Left lung (tissue), 10 donors: ENCODE measurements around the gene SLC16A4. TPM values are rescaled to one million over a fixed set of nuclear protein-coding genes. Genes with fewer than 3 reads are reported as not detected.

ENCODE experiments used
- ATAC-seq: fragments of 200-7000 bp; cut with Tn5 transposase; one replicate; pipeline ENCODE4 v1.9.1; 2020; ENCODE audit warnings: moderate library complexity
- DNase-seq, 4 donors: peaks; one replicate each; pipeline ENCODE4 v3.0.0-alpha.2; 2013 to 2020
- H3K27ac ChIP-seq, 2 donors: fragments of 200-600 bp; sonication (generic) in 1 of 2; one replicate each; pipeline versions ENCODE4 v1.5.0 to v1.8.0; 2020 to 2021
- H3K27me3 ChIP-seq, 2 donors: fragments of 200-600 bp; sonication (generic) in 1 of 2; one replicate each; pipeline versions ENCODE4 v1.5.0 to v1.8.0; 2020 to 2021
- H3K36me3 ChIP-seq, 2 donors: fragments of 200-600 bp; sonication (generic) in 1 of 2; one replicate each; pipeline versions ENCODE4 v1.5.0 to v1.8.0; 2020 to 2021
- H3K4me1 ChIP-seq, 2 donors: fragments of 200-600 bp; one replicate each; pipeline ENCODE4 v1.8.0; 2021
- H3K4me3 ChIP-seq, 2 donors: fragments of 200-600 bp; sonication (generic) in 1 of 2; one replicate each; pipeline versions ENCODE4 v1.5.0 to v1.8.0; 2020 to 2021; ENCODE audit warnings: mild to moderate bottlenecking in 1 of 2
- H3K9me3 ChIP-seq, 2 donors: fragments of 200-600 bp; sonication (generic) in 1 of 2; one replicate each; pipeline versions ENCODE4 v1.5.0 to v1.8.0; 2020 to 2021
- intact Hi-C, 2 donors: fragments of 100-400 bp; cut with DNase I; formaldehyde crosslinking; loops; one replicate each; pipeline versions ENCODE4 v1.11.2 to v1.14.2; 2022
- polyA plus RNA-seq, 6 donors: library from polyadenylated mRNA; unstranded; fragments of 120-200 nt; gene quantifications; one replicate each; pipeline ENCODE4 v1.2.1, GENCODE V29; 2013; ENCODE audit not compliant: insufficient read length in 6 of 6
- total RNA-seq, 2 donors: library from RNA; stranded (reverse); fragmentation: NEBNext Ultra II Directional; extraction: Animal tissue kit (Norgen Biotek cat#: 25700); gene quantifications; one replicate each; pipeline ENCODE4 v1.2.1, GENCODE V29; 2021
- TF ChIP-seq, protein P1 (sequence below), 2 donors: fragments of 200-600 bp; sonication (generic) in 1 of 2; IDR thresholded peaks; one replicate each; pipeline versions ENCODE4 v1.5.0 to v1.8.0; 2021; ENCODE audit warnings: antibody characterized with exemption in 2 of 2
- donor health status: DM: no; HTN: yes; CAD: no.
- donor health status: DM: no; HTN: no; CAD: no.

The SLC16A4 gene
- total and polyA plus RNA-seq, 8 donors, result 6.1 to 40.5 (median 8.0) TPM

DNA sequence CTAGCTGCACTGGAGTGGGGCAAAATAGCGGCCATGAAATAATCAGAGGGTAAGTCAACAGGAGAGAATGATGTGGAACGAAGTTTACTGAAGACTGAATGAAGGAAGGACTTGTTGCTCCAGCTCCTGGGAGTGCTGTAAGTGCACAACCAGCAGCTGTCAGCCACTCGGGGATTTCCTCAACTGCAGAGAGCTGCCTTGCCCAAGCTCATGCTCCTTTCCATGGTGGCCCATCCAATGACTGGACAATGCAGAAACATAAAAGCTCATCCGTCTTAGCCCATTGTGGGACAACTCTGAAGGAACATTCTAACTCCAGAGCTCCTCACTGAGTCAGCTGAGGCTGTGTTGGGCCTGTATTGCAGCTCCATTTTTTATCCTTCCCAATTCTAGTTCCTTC lies 72.8 kb downstream of the SLC16A4 start:
- intact Hi-C loops, result loop anchor here (10.0 kb wide), 2 partner anchors 113 to 147 kb away; no protein-coding TSS in a partner anchor
- no peaks in the 10 kb centered on the region for H3K4me1 ChIP-seq
- TF ChIP-seq, protein P1, sequence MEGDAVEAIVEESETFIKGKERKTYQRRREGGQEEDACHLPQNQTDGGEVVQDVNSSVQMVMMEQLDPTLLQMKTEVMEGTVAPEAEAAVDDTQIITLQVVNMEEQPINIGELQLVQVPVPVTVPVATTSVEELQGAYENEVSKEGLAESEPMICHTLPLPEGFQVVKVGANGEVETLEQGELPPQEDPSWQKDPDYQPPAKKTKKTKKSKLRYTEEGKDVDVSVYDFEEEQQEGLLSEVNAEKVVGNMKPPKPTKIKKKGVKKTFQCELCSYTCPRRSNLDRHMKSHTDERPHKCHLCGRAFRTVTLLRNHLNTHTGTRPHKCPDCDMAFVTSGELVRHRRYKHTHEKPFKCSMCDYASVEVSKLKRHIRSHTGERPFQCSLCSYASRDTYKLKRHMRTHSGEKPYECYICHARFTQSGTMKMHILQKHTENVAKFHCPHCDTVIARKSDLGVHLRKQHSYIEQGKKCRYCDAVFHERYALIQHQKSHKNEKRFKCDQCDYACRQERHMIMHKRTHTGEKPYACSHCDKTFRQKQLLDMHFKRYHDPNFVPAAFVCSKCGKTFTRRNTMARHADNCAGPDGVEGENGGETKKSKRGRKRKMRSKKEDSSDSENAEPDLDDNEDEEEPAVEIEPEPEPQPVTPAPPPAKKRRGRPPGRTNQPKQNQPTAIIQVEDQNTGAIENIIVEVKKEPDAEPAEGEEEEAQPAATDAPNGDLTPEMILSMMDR (IDR thresholded peaks at IDR 0.05), result no peak
- H3K36me3 ChIP-seq, result no peaks in the 10 kb centered on the region
- no peaks in the 10 kb centered on the region for H3K27me3 ChIP-seq
- H3K9me3 ChIP-seq, result no peaks in the 10 kb centered on the region
- no peak overlapping the region for H3K4me3 ChIP-seq
- DNase-seq (no peak), ATAC-seq (no peak)
- H3K27ac ChIP-seq, result no peak overlapping the region

DNA sequence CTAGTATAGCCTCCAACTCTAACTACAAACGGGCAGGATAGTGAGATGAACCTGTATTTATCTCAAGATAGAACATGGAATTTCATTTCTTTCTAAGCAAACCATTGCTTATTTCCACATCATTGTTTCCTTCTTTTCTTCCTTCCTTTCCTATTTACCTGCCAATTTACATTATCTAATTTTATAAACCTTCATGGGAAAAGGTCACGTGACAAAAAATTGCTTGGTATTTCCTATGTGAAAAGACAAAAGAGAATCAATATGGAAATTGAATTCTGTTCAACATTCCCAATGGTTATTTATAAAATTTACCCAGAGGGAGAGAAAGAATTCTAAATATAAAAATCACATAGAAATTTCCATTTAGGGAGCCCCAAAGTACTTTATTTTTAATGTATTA lies 74.1 kb downstream of the SLC16A4 start:
- no peak overlapping the region for H3K4me3 ChIP-seq
- H3K27me3 ChIP-seq, result no peaks in the 10 kb centered on the region
- ATAC-seq (no peak), DNase-seq (no peak)
- no peaks in the 10 kb centered on the region for H3K9me3 ChIP-seq
- H3K36me3 ChIP-seq, result no peaks in the 10 kb centered on the region
- intact Hi-C loops, result loop anchor here (10.0 kb wide), 2 partner anchors 112 to 148 kb away; no protein-coding TSS in a partner anchor
- TF ChIP-seq, protein P1 (IDR thresholded peaks at IDR 0.05), result no peak
- H3K27ac ChIP-seq, result no peak overlapping the region
- peaks cover 4 to 7% of the 10 kb centered on the region in 2 donors for H3K4me1 ChIP-seq

Other genes with a start within 250 kb of the SLC16A4 start
- under 1 TPM in 1 of 2 donors, not detected in 1; 0.03 TPM for gene SLC6A17, start 240.5 kb downstream of the SLC16A4 start, total RNA-seq
- gene SLC6A17, start 240.5 kb downstream of the SLC16A4 start, polyA plus RNA-seq, result under 1 TPM; 0.03 to 0.13 (median 0.04) TPM
- 1 to 10 TPM; 7.7 to 9.4 TPM for gene KCNC4, start 180.7 kb downstream of the SLC16A4 start, total RNA-seq
- 10 to 100 TPM in 4 of 6 donors, 1 to 10 TPM in 2; 8.5 to 16.3 (median 11.3) TPM for gene KCNC4, start 180.7 kb downstream of the SLC16A4 start, polyA plus RNA-seq
- gene RBM15, start 51.6 kb downstream of the SLC16A4 start, total RNA-seq, result 10 to 100 TPM; 20.6 to 24.3 TPM
- 10 to 100 TPM; 10.9 to 13.5 (median 12.7) TPM for gene RBM15, start 51.6 kb downstream of the SLC16A4 start, polyA plus RNA-seq
- 100 to 1,000 TPM; 134 to 145 TPM for gene LAMTOR5, start 16.7 kb upstream of the SLC16A4 start, total RNA-seq
- gene LAMTOR5, start 16.7 kb upstream of the SLC16A4 start, polyA plus RNA-seq, result 100 to 1,000 TPM; 112 to 121 (median 116) TPM
- not detected for gene PROK1, start 60.1 kb upstream of the SLC16A4 start, total RNA-seq
- under 1 TPM in 2 of 6 donors, not detected in 4; 0.10 to 0.13 TPM for gene PROK1, start 60.1 kb upstream of the SLC16A4 start, polyA plus RNA-seq
- not detected for gene KCNA10, start 128.1 kb upstream of the SLC16A4 start, total RNA-seq
- gene KCNA10, start 128.1 kb upstream of the SLC16A4 start, polyA plus RNA-seq, result not detected
- under 1 TPM; 0.42 to 0.50 TPM for gene KCNA2, start 215.3 kb upstream of the SLC16A4 start, total RNA-seq
- gene KCNA2, start 215.3 kb upstream of the SLC16A4 start, polyA plus RNA-seq, result 1 to 10 TPM in 1 of 6 donors, under 1 TPM in 5; 0.46 to 1.1 (median 0.87) TPM